Natural killer cell treated with Interleukin-12 subunit alpha and Interleukin-12 subunit beta and Interleukin-15 and Interleukin-18, amount 100 ng/mL, for 72 hours (primary cell): ENCODE results near the gene TMEM169. TPM values are rescaled to one million over a fixed set of nuclear protein-coding genes. Genes with fewer than 3 reads are reported as not detected.

Source experiments
- ATAC-seq, 2 donors: fragments of 150-1000 bp; cut with Tn5 transposase in 1 of 2; sonication (Bioruptor Pico), chemical (Tn5 transposase) in 1 of 2; 2 replicates each; pipeline ENCODE4 v1.10.0; 2021
- DNase-seq: peaks from one replicate; pipeline ENCODE4 v3.0.0; 2022; ENCODE audit warnings: low spot score
- H3K27ac Mint-ChIP-seq, 2 donors: 1 replicate in 1 of 2; 2 replicates in 1 of 2; pipeline ENCODE4 v1.8.0; 2022; ENCODE audit warnings: mixed read lengths in 2 of 2, mild to moderate bottlenecking in 1 of 2, moderate library complexity in 1 of 2
- H3K27me3 Mint-ChIP-seq, 2 donors: 1 replicate in 1 of 2; 2 replicates in 1 of 2; pipeline ENCODE4 v1.8.0; 2022; ENCODE audit warnings: mixed read lengths in 2 of 2
- H3K36me3 Mint-ChIP-seq: one replicate; pipeline ENCODE4 v1.8.0; 2022; ENCODE audit warnings: mixed read lengths
- H3K4me1 Mint-ChIP-seq, 2 donors: 1 replicate in 1 of 2; 2 replicates in 1 of 2; pipeline ENCODE4 v1.8.0; 2022; ENCODE audit warnings: low read depth in 2 of 2, mixed read lengths in 2 of 2, mild to moderate bottlenecking in 1 of 2
- H3K4me3 Mint-ChIP-seq: one replicate; pipeline ENCODE4 v1.8.0; 2022; ENCODE audit warnings: mixed read lengths
- H3K9me3 Mint-ChIP-seq: 2 replicates; pipeline ENCODE4 v1.8.0; 2022; ENCODE audit warnings: mixed read lengths
- total RNA-seq, 2 donors: library from RNA; stranded (reverse); gene quantifications; one replicate each; pipeline ENCODE4 v1.2.3, GENCODE V29; 2022

The TMEM169 gene, protein sequence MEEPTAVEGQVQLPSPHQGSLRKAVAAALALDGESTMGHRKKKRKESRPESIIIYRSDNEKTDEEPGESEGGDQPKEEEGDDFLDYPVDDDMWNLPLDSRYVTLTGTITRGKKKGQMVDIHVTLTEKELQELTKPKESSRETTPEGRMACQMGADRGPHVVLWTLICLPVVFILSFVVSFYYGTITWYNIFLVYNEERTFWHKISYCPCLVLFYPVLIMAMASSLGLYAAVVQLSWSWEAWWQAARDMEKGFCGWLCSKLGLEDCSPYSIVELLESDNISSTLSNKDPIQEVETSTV
- 1 to 10 TPM in 1 of 2 donors, under 1 TPM in 1; 0.56 to 1.9 TPM for total RNA-seq

DNA sequence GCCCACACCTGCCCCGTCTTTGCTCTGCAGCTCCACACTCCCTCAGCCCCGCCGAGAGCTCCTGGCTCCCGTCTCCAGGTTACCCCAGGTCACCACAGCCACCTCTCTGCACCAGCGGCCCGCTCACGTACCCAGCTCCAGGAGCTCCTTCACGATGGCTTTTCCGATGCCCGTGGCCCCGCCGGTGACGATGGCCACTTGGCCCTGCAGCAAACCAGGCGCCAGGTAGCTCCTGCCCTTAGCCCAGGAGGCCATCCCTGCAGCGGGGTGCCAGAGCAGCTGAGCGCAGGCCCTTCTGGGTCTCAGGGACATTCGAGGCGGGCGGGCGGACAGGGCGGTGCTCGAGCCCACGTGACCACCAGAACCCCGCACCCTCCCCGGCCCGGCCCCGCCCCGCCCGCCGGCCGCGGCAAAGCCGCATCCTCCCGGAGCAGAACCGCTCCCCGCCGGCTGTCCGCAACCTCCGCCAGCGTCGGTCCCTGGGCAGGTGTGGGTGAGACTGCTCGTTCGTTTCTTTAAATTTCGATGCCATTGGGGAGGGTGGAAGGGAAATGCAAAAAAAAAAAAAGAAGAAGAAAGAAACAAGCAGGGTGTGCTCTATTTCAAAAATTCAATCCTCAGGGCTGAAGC lies at the start of gene TMEM169, which contains the start of gene PECR:
Gene TMEM169, plus strand, starts transcription at position 433 of the 630 bp plus-strand sequence. CDS start 14,045 bp downstream, outside the sequence.
Gene PECR, minus strand, starts transcription at position 323 of the 630 bp plus-strand sequence. Its CDS starts 68 bp downstream, at position 255.
- Mint-ChIP-seq H3K27me3 (no peaks in the 10 kb centered on the region), H3K36me3 (no peaks in the 10 kb centered on the region), H3K9me3 (no peaks in the 10 kb centered on the region), H3K4me3 (peak within 1 kb of the TSS; percentile 95), H3K27ac (peak within 1 kb of the TSS; percentile 69 to 97), H3K4me1 (peaks cover 37 to 40% of the 10 kb centered on the region in 2 donors)
- ATAC-seq, result peak; percentile 99
- DNase-seq, result peak; percentile 85

DNA sequence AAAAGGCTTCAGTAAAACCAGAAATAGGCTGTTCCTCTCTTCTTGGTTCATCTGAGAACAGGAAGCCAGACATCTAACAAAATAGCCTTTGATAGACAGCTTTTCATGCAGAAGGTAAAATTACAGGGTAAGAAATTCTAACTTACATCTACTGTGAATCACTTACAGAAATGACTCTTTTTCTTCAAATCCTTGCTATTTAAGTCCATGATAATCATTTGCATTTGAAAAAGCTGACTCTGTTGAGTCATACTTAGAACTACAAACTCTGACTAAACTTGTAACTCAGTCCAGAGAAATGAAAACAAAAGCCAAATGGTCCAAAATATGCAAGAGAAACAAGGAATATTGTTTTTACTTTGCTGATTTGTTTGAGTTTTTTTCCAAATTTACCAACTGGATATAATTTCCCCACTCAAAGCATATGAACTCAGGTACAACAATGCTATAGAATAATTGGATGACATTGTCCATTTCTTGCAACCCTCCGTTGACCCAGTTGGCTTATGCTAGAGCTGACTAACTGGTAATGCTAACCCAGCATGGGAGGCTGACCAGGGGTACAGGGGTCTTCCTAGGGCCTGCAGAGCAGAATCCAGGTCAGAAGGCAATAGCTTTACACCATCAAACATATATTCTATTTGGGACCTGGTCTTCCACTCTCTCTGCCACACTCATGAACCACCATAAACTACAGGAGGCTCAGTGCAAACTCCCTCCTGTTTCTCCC lies 49.6 kb upstream of the TMEM169 start:
- Mint-ChIP-seq H3K4me1 (peaks cover 22 to 38% of the 10 kb centered on the region in 2 donors), H3K36me3 (no peaks in the 10 kb centered on the region), H3K27me3 (no peaks in the 10 kb centered on the region), H3K27ac (peak overlapping the region; percentile 80 to 86), H3K4me3 (peak overlapping the region; percentile 83), H3K9me3 (no peaks in the 10 kb centered on the region)
- ATAC-seq (peak; percentile 77 to 88), DNase-seq (no peak)

DNA sequence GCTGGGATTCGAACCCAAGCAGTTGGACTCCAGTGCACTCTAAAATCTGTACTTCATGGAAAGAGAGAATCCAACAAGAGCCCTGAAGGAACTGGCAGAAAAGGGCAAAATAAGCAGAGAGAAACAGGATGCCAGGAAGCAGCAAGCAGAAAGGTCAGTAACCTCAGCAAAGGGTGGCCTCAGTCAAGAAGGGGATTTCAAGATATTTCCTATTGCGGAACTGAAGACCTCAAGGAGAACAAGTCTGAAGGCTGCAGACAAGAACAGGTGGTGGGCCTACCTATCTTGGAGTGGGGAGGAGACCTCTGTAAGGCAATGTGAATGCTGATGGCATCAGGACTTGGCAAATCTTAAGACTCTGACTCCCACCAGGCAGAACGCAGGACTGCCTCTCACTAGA lies 48.3 kb upstream of the TMEM169 start:
- ATAC-seq (no peak), DNase-seq (no peak)
- Mint-ChIP-seq H3K9me3 (no peaks in the 10 kb centered on the region), H3K36me3 (no peaks in the 10 kb centered on the region), H3K27ac (no peak overlapping the region), H3K4me3 (no peak overlapping the region), H3K27me3 (no peaks in the 10 kb centered on the region), H3K4me1 (peaks cover 22 to 38% of the 10 kb centered on the region in 2 donors)

DNA sequence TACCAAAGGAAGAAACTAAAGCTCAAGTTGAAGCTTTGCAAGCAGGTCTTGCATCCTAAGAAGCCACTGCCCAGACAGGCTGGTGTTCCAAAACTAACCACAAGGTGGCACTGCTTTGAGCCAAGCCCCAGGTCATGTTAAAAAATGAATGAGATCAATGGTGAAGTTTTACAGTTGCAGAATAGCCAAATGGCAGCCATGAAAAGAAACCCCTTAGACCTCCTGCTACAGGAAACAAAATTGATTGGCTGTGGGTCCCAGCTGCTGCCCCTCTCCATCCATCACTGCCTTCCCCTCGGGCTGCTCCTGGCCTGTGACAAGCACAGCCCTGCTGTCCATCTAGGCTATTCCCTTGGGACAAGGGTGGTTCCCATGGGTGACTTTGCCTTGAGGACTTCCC lies 47.7 kb upstream of the TMEM169 start:
- Mint-ChIP-seq H3K27ac (no peak overlapping the region), H3K4me3 (no peak overlapping the region), H3K4me1 (peaks cover 22 to 38% of the 10 kb centered on the region in 2 donors), H3K27me3 (no peaks in the 10 kb centered on the region), H3K36me3 (no peaks in the 10 kb centered on the region), H3K9me3 (no peaks in the 10 kb centered on the region)
- ATAC-seq (peak; percentile 58 to 65), DNase-seq (peak; percentile 67)

DNA sequence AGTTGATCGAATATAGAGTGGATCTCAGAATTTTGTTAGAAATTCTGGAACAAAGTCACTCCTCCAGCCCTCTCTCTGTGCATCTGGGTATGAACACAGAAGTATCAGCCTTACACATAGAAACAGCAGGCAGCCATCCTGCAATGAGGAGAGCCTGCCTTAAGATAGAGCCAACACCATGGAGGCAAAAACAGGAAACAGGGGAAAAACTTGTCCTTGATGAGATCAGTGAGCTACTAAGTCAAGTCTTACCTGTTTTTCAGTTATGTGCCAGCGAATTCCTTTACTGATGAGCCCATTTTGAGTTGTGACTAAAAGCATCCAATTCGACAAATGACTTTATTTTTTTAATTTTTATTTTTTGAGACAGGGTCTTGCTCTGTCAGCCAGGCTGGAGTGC lies 41.8 kb upstream of the TMEM169 start:
- ATAC-seq (no peak), DNase-seq (no peak)
- Mint-ChIP-seq H3K36me3 (peaks cover 5% of the 10 kb centered on the region), H3K27ac (no peak overlapping the region), H3K4me1 (no peaks in the 10 kb centered on the region), H3K27me3 (no peaks in the 10 kb centered on the region), H3K9me3 (no peaks in the 10 kb centered on the region), H3K4me3 (no peak overlapping the region)

DNA sequence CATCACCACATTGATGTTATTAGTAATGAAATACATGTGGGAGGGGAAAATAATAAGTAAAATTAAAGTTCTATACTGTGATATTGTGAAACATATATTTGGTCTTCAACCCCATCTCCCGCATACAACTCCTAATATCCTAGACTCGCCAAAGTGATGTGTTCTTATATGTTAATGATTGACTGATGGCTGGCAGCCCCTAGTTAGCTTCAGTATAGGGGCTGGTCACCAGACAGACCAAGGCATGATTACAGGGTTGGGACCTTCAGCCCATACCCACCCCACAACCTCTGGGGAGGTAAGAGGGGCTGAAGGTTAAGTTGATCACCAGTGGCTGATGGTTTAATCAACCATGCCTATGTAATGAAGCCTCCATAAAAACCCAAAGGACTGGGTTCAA lies 40.3 kb upstream of the TMEM169 start:
- ATAC-seq (no peak), DNase-seq (no peak)
- Mint-ChIP-seq H3K27me3 (no peaks in the 10 kb centered on the region), H3K4me1 (no peaks in the 10 kb centered on the region), H3K27ac (no peak overlapping the region), H3K36me3 (peaks cover 5% of the 10 kb centered on the region), H3K9me3 (no peaks in the 10 kb centered on the region), H3K4me3 (no peak overlapping the region)

DNA sequence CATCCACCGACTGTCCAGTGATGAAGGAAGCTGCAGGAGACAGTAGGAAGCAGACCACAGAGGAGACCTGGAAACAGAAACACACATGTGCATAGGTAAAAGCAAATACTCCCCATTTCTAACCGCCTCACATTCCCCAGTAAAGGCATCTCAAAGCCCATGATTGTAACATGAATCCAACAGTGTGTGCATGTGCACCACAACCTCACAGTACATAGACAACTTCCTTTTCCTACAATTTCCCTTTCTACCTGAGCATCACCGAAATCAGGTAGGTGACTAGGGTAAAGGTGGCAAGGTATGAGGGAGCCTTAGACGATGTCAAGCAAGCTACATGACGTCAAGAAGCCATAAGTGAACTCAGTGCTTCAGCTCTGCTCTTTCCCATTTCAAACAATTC lies 37.8 kb upstream of the TMEM169 start:
- no peak for ATAC-seq
- Mint-ChIP-seq H3K36me3 (peaks cover 5% of the 10 kb centered on the region), H3K27ac (no peak overlapping the region), H3K9me3 (no peaks in the 10 kb centered on the region), H3K4me1 (no peaks in the 10 kb centered on the region), H3K4me3 (no peak overlapping the region), H3K27me3 (no peaks in the 10 kb centered on the region)
- no peak for DNase-seq

DNA sequence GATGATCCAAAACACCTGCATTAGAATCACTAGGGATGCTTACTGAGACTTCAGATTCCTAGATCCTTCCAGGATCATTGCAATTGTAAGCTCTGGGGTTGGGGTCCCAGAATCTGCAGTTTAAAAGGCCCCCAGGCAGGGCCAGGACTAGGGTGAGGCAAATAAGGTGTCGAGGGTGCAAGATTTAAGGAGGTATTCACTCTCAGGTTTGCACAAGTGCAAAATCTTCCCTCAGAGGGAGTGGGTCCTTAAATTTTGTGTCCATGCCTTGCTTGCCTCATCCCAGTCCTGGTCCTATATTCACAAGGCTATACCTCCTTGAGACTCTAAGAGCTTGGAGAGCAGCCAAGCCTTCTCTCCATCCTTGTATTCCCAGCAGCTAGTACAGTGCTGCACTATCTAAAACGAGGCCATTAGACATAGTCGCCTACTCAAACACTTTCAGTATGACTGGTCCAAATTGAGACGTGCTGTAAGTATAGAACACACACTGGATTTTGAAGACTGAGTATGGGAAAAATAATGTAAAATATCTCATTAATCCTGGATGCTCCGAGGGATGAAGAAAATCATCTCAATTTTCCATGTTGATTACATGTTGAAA lies 36.7 kb upstream of the TMEM169 start:
- Mint-ChIP-seq H3K4me1 (no peaks in the 10 kb centered on the region), H3K27ac (no peak overlapping the region), H3K4me3 (no peak overlapping the region), H3K36me3 (no peaks in the 10 kb centered on the region), H3K27me3 (no peaks in the 10 kb centered on the region), H3K9me3 (no peaks in the 10 kb centered on the region)
- DNase-seq (no peak), ATAC-seq (peak in 1 of 2 donors; percentile 46)

DNA sequence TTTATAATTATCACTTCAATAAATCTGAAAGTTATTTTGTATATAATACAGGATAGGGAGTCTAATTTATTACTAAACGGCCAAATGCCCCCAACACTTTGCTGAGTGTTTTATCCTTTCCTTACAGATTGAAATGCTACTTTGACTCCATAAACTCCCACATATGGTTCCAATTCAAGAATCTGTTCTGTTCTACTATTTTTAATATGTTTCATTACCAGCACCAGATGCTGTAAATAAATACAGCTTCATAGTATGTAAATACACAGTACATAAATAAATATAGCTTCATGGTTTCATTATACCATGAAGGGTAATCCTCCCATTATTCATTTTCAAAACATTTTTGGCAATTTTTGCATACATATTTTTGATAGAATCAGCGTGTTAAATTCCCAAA lies 34.3 kb upstream of the TMEM169 start:
- Mint-ChIP-seq H3K36me3 (no peaks in the 10 kb centered on the region), H3K9me3 (no peaks in the 10 kb centered on the region), H3K27ac (no peak overlapping the region), H3K4me1 (no peaks in the 10 kb centered on the region), H3K27me3 (no peaks in the 10 kb centered on the region), H3K4me3 (no peak overlapping the region)
- DNase-seq (no peak), ATAC-seq (no peak)

DNA sequence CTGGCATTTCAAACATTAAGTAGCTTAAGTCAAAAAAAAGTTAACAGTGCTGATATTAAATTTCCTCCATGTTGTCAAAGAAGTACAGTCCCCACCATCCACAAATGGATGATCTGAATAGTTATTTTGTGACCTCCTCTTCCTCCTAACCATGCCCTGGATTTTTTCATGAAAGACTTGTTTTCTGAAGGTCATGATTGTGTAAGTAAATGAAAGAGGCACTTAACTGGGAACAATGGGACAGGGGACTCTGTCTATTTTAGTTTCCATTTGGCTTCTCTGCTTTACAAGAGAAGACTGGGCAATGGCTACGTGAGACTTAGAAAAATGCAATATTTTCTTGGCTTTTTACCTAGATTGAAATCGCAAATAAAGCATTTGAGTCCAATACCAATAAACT lies 32.3 kb upstream of the TMEM169 start:
- Mint-ChIP-seq H3K27me3 (no peaks in the 10 kb centered on the region), H3K27ac (peak overlapping the region in 1 of 2 donors; percentile 31), H3K4me3 (no peak overlapping the region), H3K36me3 (no peaks in the 10 kb centered on the region), H3K9me3 (no peaks in the 10 kb centered on the region), H3K4me1 (no peaks in the 10 kb centered on the region)
- ATAC-seq (no peak), DNase-seq (no peak)

DNA sequence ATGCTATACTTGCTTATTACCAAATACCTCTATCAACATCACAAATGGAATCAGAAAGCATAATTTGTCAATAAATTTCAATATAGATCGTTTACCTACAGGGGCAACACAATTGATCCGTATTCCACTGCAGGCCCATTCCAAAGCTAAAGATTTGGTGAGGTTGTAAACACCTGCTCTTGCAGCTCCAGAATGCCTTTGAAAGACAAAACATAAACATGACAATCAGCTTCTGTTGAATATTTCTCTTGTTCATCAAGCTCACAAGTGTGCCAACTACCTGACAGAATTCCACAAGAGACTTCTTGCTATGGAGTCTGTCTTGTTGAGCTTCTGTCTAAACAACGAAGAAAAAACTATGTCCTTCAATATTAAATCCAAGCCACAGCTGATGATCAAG lies 30.4 kb upstream of the TMEM169 start:
- no peaks in the 10 kb centered on the region for H3K27me3 Mint-ChIP-seq
- no peak overlapping the region for H3K27ac Mint-ChIP-seq
- H3K4me3 Mint-ChIP-seq, result no peak overlapping the region
- peaks cover 8 to 9% of the 10 kb centered on the region in 2 donors for H3K4me1 Mint-ChIP-seq
- no peaks in the 10 kb centered on the region for H3K36me3 Mint-ChIP-seq
- ATAC-seq, result no peak
- no peaks in the 10 kb centered on the region for H3K9me3 Mint-ChIP-seq
- no peak for DNase-seq

DNA sequence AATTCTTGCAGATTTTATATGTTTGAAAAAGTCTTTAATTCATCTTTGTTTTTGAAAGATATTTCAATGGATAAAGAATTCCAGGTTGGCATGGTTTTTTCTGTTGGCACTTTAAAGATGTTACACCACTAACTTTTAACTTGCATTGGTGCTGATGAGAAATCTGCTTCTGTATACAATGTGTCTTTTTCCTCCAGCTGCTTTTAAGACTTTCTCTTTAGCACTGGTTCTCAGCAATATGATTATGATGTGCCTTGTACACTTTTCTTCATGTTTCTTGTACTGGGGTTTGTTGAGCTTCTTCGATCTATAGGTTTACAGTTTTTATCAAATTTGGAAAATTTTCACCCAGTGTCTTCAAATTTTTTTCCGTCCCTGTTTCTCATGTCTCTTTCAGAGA lies 29.3 kb upstream of the TMEM169 start:
- DNase-seq (no peak), ATAC-seq (no peak)
- Mint-ChIP-seq H3K27me3 (no peaks in the 10 kb centered on the region), H3K4me1 (peaks cover 13 to 16% of the 10 kb centered on the region in 2 donors), H3K36me3 (no peaks in the 10 kb centered on the region), H3K27ac (no peak overlapping the region), H3K4me3 (no peak overlapping the region), H3K9me3 (no peaks in the 10 kb centered on the region)

DNA sequence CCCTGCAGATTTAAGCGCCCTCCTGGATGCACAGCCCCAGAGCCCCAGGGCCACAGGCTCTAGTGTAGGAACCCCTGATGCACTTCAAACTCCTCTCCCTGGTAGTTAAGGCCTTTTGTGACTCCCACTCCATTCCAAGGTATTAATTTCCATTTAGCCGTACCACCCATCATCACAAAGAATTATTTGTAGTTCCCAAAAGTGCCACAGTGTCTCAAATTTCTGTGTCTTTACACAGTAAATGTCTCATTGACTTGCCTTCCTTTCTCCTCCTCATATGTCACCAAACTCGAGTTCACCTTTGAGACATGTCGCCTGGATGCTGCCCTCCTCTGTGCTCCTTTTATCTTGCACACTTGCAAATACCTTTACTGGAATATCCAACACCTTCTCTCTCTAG lies 26.0 kb upstream of the TMEM169 start:
- H3K4me1 Mint-ChIP-seq, result peaks cover 25 to 32% of the 10 kb centered on the region in 2 donors
- DNase-seq, result no peak

More for the DNA sequence above, 26.0 kb upstream of the TMEM169 start:
- Mint-ChIP-seq H3K27ac (peak overlapping the region; percentile 85 to 94), H3K27me3 (no peaks in the 10 kb centered on the region), H3K4me3 (no peak overlapping the region), H3K36me3 (no peaks in the 10 kb centered on the region), H3K9me3 (no peaks in the 10 kb centered on the region)
- ATAC-seq, result no peak
